ENCODE measurements around the gene SLC2A4RG. TPM values are rescaled to one million over a fixed set of nuclear protein-coding genes. Genes with fewer than 3 reads are reported as not detected.

SLC2A4RG gene
- total and polyA plus RNA-seq, 2 of the 13 experiments (the other 11 are each of a cell fraction or from before 2014, with no cell fraction given): 91.4 to 95.9 TPM

DNA sequence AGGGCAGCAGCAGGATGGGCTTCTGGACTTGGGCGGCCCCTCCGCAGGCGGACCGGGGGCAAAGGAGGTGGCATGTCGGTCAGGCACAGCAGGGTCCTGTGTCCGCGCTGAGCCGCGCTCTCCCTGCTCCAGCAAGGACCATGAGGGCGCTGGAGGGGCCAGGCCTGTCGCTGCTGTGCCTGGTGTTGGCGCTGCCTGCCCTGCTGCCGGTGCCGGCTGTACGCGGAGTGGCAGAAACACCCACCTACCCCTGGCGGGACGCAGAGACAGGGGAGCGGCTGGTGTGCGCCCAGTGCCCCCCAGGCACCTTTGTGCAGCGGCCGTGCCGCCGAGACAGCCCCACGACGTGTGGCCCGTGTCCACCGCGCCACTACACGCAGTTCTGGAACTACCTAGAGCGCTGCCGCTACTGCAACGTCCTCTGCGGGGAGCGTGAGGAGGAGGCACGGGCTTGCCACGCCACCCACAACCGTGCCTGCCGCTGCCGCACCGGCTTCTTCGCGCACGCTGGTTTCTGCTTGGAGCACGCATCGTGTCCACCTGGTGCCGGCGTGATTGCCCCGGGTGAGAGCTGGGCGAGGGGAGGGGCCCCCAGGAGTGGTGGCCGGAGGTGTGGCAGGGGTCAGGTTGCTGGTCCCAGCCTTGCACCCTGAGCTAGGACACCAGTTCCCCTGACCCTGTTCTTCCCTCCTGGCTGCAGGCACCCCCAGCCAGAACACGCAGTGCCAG lies 42.8 kb upstream of the SLC2A4RG start, which contains the start of gene TNFRSF6B (continued):
- TF ChIP-seq, protein P1, sequence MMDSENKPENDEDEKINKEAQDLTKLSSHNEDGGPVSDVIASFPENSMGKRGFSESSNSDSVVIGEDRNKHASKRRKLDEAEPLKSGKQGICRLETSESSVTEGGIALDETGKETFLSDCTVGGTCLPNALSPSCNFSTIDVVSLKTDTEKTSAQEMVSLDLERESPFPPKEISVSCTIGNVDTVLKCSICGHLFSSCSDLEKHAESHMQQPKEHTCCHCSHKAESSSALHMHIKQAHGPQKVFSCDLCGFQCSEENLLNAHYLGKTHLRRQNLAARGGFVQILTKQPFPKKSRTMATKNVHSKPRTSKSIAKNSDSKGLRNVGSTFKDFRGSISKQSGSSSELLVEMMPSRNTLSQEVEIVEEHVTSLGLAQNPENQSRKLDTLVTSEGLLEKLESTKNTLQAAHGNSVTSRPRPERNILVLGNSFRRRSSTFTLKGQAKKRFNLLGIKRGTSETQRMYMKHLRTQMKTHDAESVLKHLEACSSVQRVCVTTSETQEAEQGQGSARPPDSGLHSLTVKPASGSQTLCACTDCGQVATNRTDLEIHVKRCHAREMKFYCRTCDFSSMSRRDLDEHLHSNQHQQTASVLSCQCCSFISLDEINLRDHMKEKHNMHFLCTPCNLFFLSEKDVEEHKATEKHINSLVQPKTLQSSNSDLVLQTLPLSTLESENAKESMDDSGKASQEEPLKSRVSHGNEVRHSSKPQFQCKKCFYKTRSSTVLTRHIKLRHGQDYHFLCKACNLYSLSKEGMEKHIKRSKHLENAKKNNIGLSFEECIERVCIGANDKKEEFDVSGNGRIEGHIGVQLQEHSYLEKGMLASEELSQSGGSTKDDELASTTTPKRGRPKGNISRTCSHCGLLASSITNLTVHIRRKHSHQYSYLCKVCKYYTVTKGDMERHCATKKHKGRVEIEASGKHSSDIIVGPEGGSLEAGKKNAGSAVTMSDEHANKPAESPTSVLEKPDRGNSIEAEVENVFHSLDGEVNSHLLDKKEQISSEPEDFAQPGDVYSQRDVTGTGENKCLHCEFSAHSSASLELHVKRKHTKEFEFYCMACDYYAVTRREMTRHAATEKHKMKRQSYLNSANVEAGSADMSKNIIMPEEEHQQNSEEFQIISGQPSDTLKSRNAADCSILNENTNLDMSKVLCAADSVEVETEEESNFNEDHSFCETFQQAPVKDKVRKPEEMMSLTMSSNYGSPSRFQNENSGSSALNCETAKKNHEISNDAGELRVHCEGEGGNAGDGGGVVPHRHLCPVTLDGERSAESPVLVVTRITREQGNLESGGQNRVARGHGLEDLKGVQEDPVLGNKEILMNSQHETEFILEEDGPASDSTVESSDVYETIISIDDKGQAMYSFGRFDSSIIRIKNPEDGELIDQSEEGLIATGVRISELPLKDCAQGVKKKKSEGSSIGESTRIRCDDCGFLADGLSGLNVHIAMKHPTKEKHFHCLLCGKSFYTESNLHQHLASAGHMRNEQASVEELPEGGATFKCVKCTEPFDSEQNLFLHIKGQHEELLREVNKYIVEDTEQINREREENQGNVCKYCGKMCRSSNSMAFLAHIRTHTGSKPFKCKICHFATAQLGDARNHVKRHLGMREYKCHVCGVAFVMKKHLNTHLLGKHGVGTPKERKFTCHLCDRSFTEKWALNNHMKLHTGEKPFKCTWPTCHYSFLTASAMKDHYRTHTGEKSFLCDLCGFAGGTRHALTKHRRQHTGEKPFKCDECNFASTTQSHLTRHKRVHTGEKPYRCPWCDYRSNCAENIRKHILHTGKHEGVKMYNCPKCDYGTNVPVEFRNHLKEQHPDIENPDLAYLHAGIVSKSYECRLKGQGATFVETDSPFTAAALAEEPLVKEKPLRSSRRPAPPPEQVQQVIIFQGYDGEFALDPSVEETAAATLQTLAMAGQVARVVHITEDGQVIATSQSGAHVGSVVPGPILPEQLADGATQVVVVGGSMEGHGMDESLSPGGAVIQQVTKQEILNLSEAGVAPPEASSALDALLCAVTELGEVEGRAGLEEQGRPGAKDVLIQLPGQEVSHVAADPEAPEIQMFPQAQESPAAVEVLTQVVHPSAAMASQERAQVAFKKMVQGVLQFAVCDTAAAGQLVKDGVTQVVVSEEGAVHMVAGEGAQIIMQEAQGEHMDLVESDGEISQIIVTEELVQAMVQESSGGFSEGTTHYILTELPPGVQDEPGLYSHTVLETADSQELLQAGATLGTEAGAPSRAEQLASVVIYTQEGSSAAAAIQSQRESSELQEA (CRISPR knock-in tag; IDR thresholded peaks at IDR 0.05; ENCODE audit: not compliant biosample characterization): no peak
- no peak; the same call in 1 of the 2 replicates for TF ChIP-seq RXRA (CRISPR knock-in tag; IDR thresholded peaks at IDR 0.05)
- TF ChIP-seq BORCS8-MEF2B (CRISPR knock-in tag; IDR thresholded peaks at IDR 0.05): no peak; the same call in 1 of the 2 replicates
- peak; percentile 24; the same call in 1 of the 2 replicates for TF ChIP-seq FOSL2 (CRISPR knock-in tag; IDR thresholded peaks at IDR 0.05)
- TF ChIP-seq HNRNPLL (IDR thresholded peaks at IDR 0.05; ENCODE audit: low read depth, low read length, poor library complexity, severe bottlenecking): peak; percentile 43
- TF ChIP-seq ZNF616 (CRISPR knock-in tag; IDR thresholded peaks at IDR 0.05; ENCODE audit: low read depth): no peak
- TF ChIP-seq ZNF781 (CRISPR knock-in tag; IDR thresholded peaks at IDR 0.05; ENCODE audit: borderline replicate concordance, not compliant biosample characterization): peak; percentile 54
- no peak for TF ChIP-seq FOXA1 (IDR thresholded peaks at IDR 0.05)
- TF ChIP-seq FOXA1 (CRISPR knock-in tag; IDR thresholded peaks at IDR 0.05): peak; percentile 15
- TF ChIP-seq TAF1 (CRISPR knock-in tag; IDR thresholded peaks at IDR 0.05): 0 out of 2 replicates have a peak, but pooled peaks have one; percentile 14
- TF ChIP-seq FOSL1 (CRISPR knock-in tag; IDR thresholded peaks at IDR 0.05; ENCODE audit: borderline replicate concordance): 0 out of 2 replicates have a peak, but pooled peaks have one; percentile 6
- TF ChIP-seq, protein P2, sequence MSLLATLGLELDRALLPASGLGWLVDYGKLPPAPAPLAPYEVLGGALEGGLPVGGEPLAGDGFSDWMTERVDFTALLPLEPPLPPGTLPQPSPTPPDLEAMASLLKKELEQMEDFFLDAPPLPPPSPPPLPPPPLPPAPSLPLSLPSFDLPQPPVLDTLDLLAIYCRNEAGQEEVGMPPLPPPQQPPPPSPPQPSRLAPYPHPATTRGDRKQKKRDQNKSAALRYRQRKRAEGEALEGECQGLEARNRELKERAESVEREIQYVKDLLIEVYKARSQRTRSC (CRISPR knock-in tag; IDR thresholded peaks at IDR 0.05; ENCODE audit: low read depth): no peak
- 0 out of 2 replicates have a peak, but pooled peaks have one; percentile 8 for TF ChIP-seq CHD2 (IDR thresholded peaks at IDR 0.05; ENCODE audit: low read depth, low read length)
- TF ChIP-seq, protein P3, sequence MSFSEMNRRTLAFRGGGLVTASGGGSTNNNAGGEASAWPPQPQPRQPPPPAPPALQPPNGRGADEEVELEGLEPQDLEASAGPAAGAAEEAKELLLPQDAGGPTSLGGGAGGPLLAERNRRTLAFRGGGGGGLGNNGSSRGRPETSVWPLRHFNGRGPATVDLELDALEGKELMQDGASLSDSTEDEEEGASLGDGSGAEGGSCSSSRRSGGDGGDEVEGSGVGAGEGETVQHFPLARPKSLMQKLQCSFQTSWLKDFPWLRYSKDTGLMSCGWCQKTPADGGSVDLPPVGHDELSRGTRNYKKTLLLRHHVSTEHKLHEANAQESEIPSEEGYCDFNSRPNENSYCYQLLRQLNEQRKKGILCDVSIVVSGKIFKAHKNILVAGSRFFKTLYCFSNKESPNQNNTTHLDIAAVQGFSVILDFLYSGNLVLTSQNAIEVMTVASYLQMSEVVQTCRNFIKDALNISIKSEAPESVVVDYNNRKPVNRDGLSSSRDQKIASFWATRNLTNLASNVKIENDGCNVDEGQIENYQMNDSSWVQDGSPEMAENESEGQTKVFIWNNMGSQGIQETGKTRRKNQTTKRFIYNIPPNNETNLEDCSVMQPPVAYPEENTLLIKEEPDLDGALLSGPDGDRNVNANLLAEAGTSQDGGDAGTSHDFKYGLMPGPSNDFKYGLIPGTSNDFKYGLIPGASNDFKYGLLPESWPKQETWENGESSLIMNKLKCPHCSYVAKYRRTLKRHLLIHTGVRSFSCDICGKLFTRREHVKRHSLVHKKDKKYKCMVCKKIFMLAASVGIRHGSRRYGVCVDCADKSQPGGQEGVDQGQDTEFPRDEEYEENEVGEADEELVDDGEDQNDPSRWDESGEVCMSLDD (CRISPR knock-in tag; IDR thresholded peaks at IDR 0.05; ENCODE audit: borderline replicate concordance): no peak
- no peak for TF ChIP-seq NR2C2 (CRISPR knock-in tag; IDR thresholded peaks at IDR 0.05; ENCODE audit: borderline replicate concordance)
- peak; percentile 75 for TF ChIP-seq ZNF326 (CRISPR knock-in tag; IDR thresholded peaks at IDR 0.05; ENCODE audit: borderline replicate concordance)
- TF ChIP-seq, protein P4, sequence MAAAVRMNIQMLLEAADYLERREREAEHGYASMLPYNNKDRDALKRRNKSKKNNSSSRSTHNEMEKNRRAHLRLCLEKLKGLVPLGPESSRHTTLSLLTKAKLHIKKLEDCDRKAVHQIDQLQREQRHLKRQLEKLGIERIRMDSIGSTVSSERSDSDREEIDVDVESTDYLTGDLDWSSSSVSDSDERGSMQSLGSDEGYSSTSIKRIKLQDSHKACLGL (CRISPR knock-in tag; IDR thresholded peaks at IDR 0.05): peak; percentile 83

All from HepG2 (cell line).